SW 1271 (cell line): ENCODE measurements around the gene SCARB2.
"Not testable (repeated sequence)": the region's sequence is repeated elsewhere in the genome, so short reads cannot be mapped to it uniquely, and the experiment has no call there.

ENCODE experiments used
- DNase-seq, 2 experiments: peaks; one replicate each; lab custom pipeline; 2025; lab: John Stamatoyannopoulos, UW

SCARB2 gene

GRCh38 chr4:76213415-76214176 lies at the start of gene SCARB2:
Gene SCARB2, minus strand, starts transcription at chr4:76213824. Its CDS starts 281 bp downstream, at chr4:76213543.
- DNase-seq = peak; percentile 50 to 60

GRCh38 chr4:76260571-76260970 lies 46.9 kb upstream of the SCARB2 start:
- no peak for DNase-seq

GRCh38 chr4:76257824-76258223 lies 44.2 kb upstream of the SCARB2 start:
- DNase-seq = no peak

GRCh38 chr4:76256968-76257367 lies 43.3 kb upstream of the SCARB2 start:
- no peak for DNase-seq

GRCh38 chr4:76256032-76256431 lies 42.4 kb upstream of the SCARB2 start:
- no peak for DNase-seq

- no peak for DNase-seq
Observed at GRCh38 chr4:76253511-76253910, 39.9 kb upstream of the SCARB2 start.

GRCh38 chr4:76252271-76252653 lies 38.6 kb upstream of the SCARB2 start:
- no peak for DNase-seq

- peak in 1 of 2 experiments; percentile 41 for DNase-seq
Observed at GRCh38 chr4:76251441-76252270, 38.0 kb upstream of the SCARB2 start, which contains the start of gene FAM47E. Gene FAM47E, plus strand, starts transcription at chr4:76251721. Its CDS starts 26 bp downstream, at chr4:76251747.

- no peak for DNase-seq
Observed at GRCh38 chr4:76250962-76251361, 37.3 kb upstream of the SCARB2 start.

GRCh38 chr4:76246852-76247251 lies 33.2 kb upstream of the SCARB2 start:
- no peak for DNase-seq

- no peak for DNase-seq
Observed at GRCh38 chr4:76246025-76246424, 32.4 kb upstream of the SCARB2 start.

- not testable (repeated sequence) for DNase-seq
Observed at GRCh38 chr4:76243877-76244276, 30.3 kb upstream of the SCARB2 start.

GRCh38 chr4:76240236-76240635 lies 26.6 kb upstream of the SCARB2 start:
- no peak for DNase-seq

- no peak for DNase-seq
Observed at GRCh38 chr4:76238701-76239100, 25.1 kb upstream of the SCARB2 start.

GRCh38 chr4:76238236-76238635 lies 24.6 kb upstream of the SCARB2 start:
- no peak for DNase-seq

GRCh38 chr4:76235915-76236314 lies 22.3 kb upstream of the SCARB2 start:
- DNase-seq = no peak

- DNase-seq = no peak
Observed at GRCh38 chr4:76235407-76235806, 21.8 kb upstream of the SCARB2 start.

GRCh38 chr4:76234679-76235044 lies 21.0 kb upstream of the SCARB2 start:
- DNase-seq = no peak

GRCh38 chr4:76233967-76234678 lies 20.5 kb upstream of the SCARB2 start:
- no peak for DNase-seq

- no peak for DNase-seq
Observed at GRCh38 chr4:76233529-76233928, 19.9 kb upstream of the SCARB2 start.

- no peak for DNase-seq
Observed at GRCh38 chr4:76233083-76233482, 19.5 kb upstream of the SCARB2 start.

- DNase-seq = no peak
Observed at GRCh38 chr4:76232681-76233080, 19.1 kb upstream of the SCARB2 start.

- DNase-seq = no peak
Observed at GRCh38 chr4:76226418-76226817, 12.8 kb upstream of the SCARB2 start.
